ENCODE data around the gene SPDYA. TPM values are rescaled to one million over a fixed set of nuclear protein-coding genes. Genes with fewer than 3 reads are reported as not detected.
A peak's percentile ranks its signal among the peaks of the same experiment; 100 is the strongest.
"Not testable (repeated sequence)": the region's sequence is repeated elsewhere in the genome, so short reads cannot be mapped to it uniquely, and the experiment has no call there.

The SPDYA gene
- total RNA-seq, 2 donors from 2014 or later, result 11.2 to 18.7 TPM

GRCh38 chr2:28784570-28784969, 26.1 kb upstream of the SPDYA start:
- not testable (repeated sequence) for H3K27me3 Mint-ChIP-seq; DNase-seq; ATAC-seq; H3K4me3 Mint-ChIP-seq; H3K9me3 ChIP-seq (ENCODE audit: control insufficient read depth, low read length, poor library complexity, severe bottlenecking)
- H3K4me1 Mint-ChIP-seq, result peaks cover 21% of the 10 kb centered on the region
- H3K36me3 Mint-ChIP-seq (ENCODE audit: low read depth), result peaks cover 16% of the 10 kb centered on the region
- peak overlapping the region; percentile 37 for H3K27ac Mint-ChIP-seq

GRCh38 chr2:28796620-28797019, 14.0 kb upstream of the SPDYA start:
- Mint-ChIP-seq H3K27ac (peak overlapping the region; percentile 93), H3K4me3 (no peak overlapping the region), H3K27me3 (no peaks in the 10 kb centered on the region), H3K4me1 (peaks cover 26% of the 10 kb centered on the region), H3K36me3 (ENCODE audit: low read depth) (peaks cover 5% of the 10 kb centered on the region)
- DNase-seq (no peak), ATAC-seq (no peak)
- H3K9me3 ChIP-seq (ENCODE audit: control insufficient read depth, low read length, poor library complexity, severe bottlenecking), result no peaks in the 10 kb centered on the region

- H3K9me3 ChIP-seq (ENCODE audit: control insufficient read depth, low read length, poor library complexity, severe bottlenecking), result no peaks in the 10 kb centered on the region
- DNase-seq (no peak), ATAC-seq (no peak)
- peak overlapping the region; percentile 60 for H3K27ac Mint-ChIP-seq
- peaks cover 2% of the 10 kb centered on the region for H3K36me3 Mint-ChIP-seq (ENCODE audit: low read depth)
- no peak overlapping the region for H3K4me3 Mint-ChIP-seq
- H3K27me3 Mint-ChIP-seq, result no peaks in the 10 kb centered on the region
- peaks cover 9% of the 10 kb centered on the region for H3K4me1 Mint-ChIP-seq
Measured at GRCh38 chr2:28801726-28802125, 8.9 kb upstream of the SPDYA start.

- ATAC-seq (no peak), DNase-seq (no peak)
- Mint-ChIP-seq H3K4me3 (peak overlapping the region; percentile 72), H3K4me1 (peaks cover 8% of the 10 kb centered on the region), H3K36me3 (ENCODE audit: low read depth) (peaks cover 2% of the 10 kb centered on the region), H3K27ac (peak overlapping the region; percentile 91), H3K27me3 (no peaks in the 10 kb centered on the region)
- no peaks in the 10 kb centered on the region for H3K9me3 ChIP-seq (ENCODE audit: control insufficient read depth, low read length, poor library complexity, severe bottlenecking)
Measured at GRCh38 chr2:28802975-28803429, 7.6 kb upstream of the SPDYA start.

- H3K27ac Mint-ChIP-seq, result peak overlapping the region; percentile 91
- DNase-seq, result no peak
- H3K27me3 Mint-ChIP-seq, result no peaks in the 10 kb centered on the region
Measured at GRCh38 chr2:28809927-28810326, 707 bp upstream of the SPDYA start.

GRCh38 chr2:28818053-28818452, 7.4 kb downstream of the SPDYA start:
- no peak overlapping the region for H3K4me3 Mint-ChIP-seq
- DNase-seq, result no peak
- H3K27me3 Mint-ChIP-seq, result no peaks in the 10 kb centered on the region
- H3K27ac Mint-ChIP-seq, result no peak overlapping the region
- no peaks in the 10 kb centered on the region for H3K9me3 ChIP-seq (ENCODE audit: control insufficient read depth, low read length, poor library complexity, severe bottlenecking)
- H3K36me3 Mint-ChIP-seq (ENCODE audit: low read depth), result no peaks in the 10 kb centered on the region
- no peak for ATAC-seq
- H3K4me1 Mint-ChIP-seq, result peaks cover 2% of the 10 kb centered on the region

More at GRCh38 chr2:28809927-28810326, 707 bp upstream of the SPDYA start:
- peaks cover 10% of the 10 kb centered on the region for H3K4me1 Mint-ChIP-seq
- peaks cover 2% of the 10 kb centered on the region for H3K36me3 Mint-ChIP-seq (ENCODE audit: low read depth)
- no peak for ATAC-seq
- no peaks in the 10 kb centered on the region for H3K9me3 ChIP-seq (ENCODE audit: control insufficient read depth, low read length, poor library complexity, severe bottlenecking)
- peak overlapping the region; percentile 88 for H3K4me3 Mint-ChIP-seq

GRCh38 chr2:28821295-28821958, 10.8 kb downstream of the SPDYA start:
- H3K4me3 Mint-ChIP-seq, result no peak overlapping the region
- no peaks in the 10 kb centered on the region for H3K36me3 Mint-ChIP-seq (ENCODE audit: low read depth)
- peak; percentile 19 to 46 (median 22) for DNase-seq
- no peak overlapping the region for H3K27ac Mint-ChIP-seq
- H3K9me3 ChIP-seq (ENCODE audit: control insufficient read depth, low read length, poor library complexity, severe bottlenecking), result no peaks in the 10 kb centered on the region
- H3K27me3 Mint-ChIP-seq, result no peaks in the 10 kb centered on the region
- H3K4me1 Mint-ChIP-seq, result peaks cover 2% of the 10 kb centered on the region
- peak; percentile 90 for ATAC-seq

GRCh38 chr2:28822036-28822435, 11.4 kb downstream of the SPDYA start:
- H3K4me1 Mint-ChIP-seq, result no peaks in the 10 kb centered on the region
- no peak for ATAC-seq

GRCh38 chr2:28824207-28824606, 13.6 kb downstream of the SPDYA start:
- H3K27me3 Mint-ChIP-seq, result no peaks in the 10 kb centered on the region

More at GRCh38 chr2:28822036-28822435, 11.4 kb downstream of the SPDYA start:
- Mint-ChIP-seq H3K27me3 (no peaks in the 10 kb centered on the region), H3K4me3 (no peak overlapping the region), H3K36me3 (ENCODE audit: low read depth) (no peaks in the 10 kb centered on the region), H3K27ac (no peak overlapping the region)
- H3K9me3 ChIP-seq (ENCODE audit: control insufficient read depth, low read length, poor library complexity, severe bottlenecking), result no peaks in the 10 kb centered on the region
- DNase-seq, result no peak

GRCh38 chr2:28824870-28825269, 14.2 kb downstream of the SPDYA start:
- ATAC-seq (no peak), DNase-seq (no peak)
- Mint-ChIP-seq H3K4me1 (no peaks in the 10 kb centered on the region), H3K36me3 (ENCODE audit: low read depth) (no peaks in the 10 kb centered on the region), H3K27ac (no peak overlapping the region), H3K4me3 (no peak overlapping the region), H3K27me3 (no peaks in the 10 kb centered on the region)
- H3K9me3 ChIP-seq (ENCODE audit: control insufficient read depth, low read length, poor library complexity, severe bottlenecking), result no peaks in the 10 kb centered on the region

More at GRCh38 chr2:28824207-28824606, 13.6 kb downstream of the SPDYA start:
- Mint-ChIP-seq H3K27ac (no peak overlapping the region), H3K4me1 (no peaks in the 10 kb centered on the region), H3K4me3 (no peak overlapping the region), H3K36me3 (ENCODE audit: low read depth) (no peaks in the 10 kb centered on the region)
- ATAC-seq, result no peak
- H3K9me3 ChIP-seq (ENCODE audit: control insufficient read depth, low read length, poor library complexity, severe bottlenecking), result no peaks in the 10 kb centered on the region
- no peak for DNase-seq

- no peak for ATAC-seq
Measured at GRCh38 chr2:28828382-28828781, 17.7 kb downstream of the SPDYA start.

GRCh38 chr2:28833740-28834470, 23.3 kb downstream of the SPDYA start:
- Mint-ChIP-seq H3K4me1 (no peaks in the 10 kb centered on the region), H3K27me3 (no peaks in the 10 kb centered on the region), H3K36me3 (ENCODE audit: low read depth) (no peaks in the 10 kb centered on the region), H3K27ac (no peak overlapping the region), H3K4me3 (no peak overlapping the region)
- H3K9me3 ChIP-seq (ENCODE audit: control insufficient read depth, low read length, poor library complexity, severe bottlenecking), result no peaks in the 10 kb centered on the region
- no peak for ATAC-seq
- no peak for DNase-seq

More at GRCh38 chr2:28828382-28828781, 17.7 kb downstream of the SPDYA start:
- no peak for DNase-seq
- Mint-ChIP-seq H3K27me3 (no peaks in the 10 kb centered on the region), H3K4me3 (no peak overlapping the region), H3K4me1 (no peaks in the 10 kb centered on the region), H3K27ac (no peak overlapping the region), H3K36me3 (ENCODE audit: low read depth) (no peaks in the 10 kb centered on the region)
- no peaks in the 10 kb centered on the region for H3K9me3 ChIP-seq (ENCODE audit: control insufficient read depth, low read length, poor library complexity, severe bottlenecking)

- Mint-ChIP-seq H3K4me1 (no peaks in the 10 kb centered on the region), H3K4me3 (no peak overlapping the region), H3K27me3 (no peaks in the 10 kb centered on the region), H3K36me3 (ENCODE audit: low read depth) (no peaks in the 10 kb centered on the region), H3K27ac (no peak overlapping the region)
- ATAC-seq (no peak), DNase-seq (no peak)
- H3K9me3 ChIP-seq (ENCODE audit: control insufficient read depth, low read length, poor library complexity, severe bottlenecking), result no peaks in the 10 kb centered on the region
Measured at GRCh38 chr2:28835781-28836180, 25.1 kb downstream of the SPDYA start.

Data from T-helper 17 cell (primary cell).